Measurements from ENCODE around the gene ABR. TPM values are rescaled to one million over a fixed set of nuclear protein-coding genes. Genes with fewer than 3 reads are reported as not detected.

The ABR gene
- total and polyA plus RNA-seq, 2 of the 13 experiments (the other 11 are each of a cell fraction or from before 2014, with no cell fraction given), result 12.4 to 40.4 TPM

GRCh38 chr17:996554-997344, 183.0 kb downstream of the ABR start, which contains the start of gene TIMM22 (continued):
- TF ChIP-seq TOPORS (CRISPR knock-in tag; IDR thresholded peaks at IDR 0.05) (0 out of 2 replicates have a peak, but pooled peaks have one; percentile 18), RNF2 (conservative IDR thresholded peaks at IDR 0.05; ENCODE audit: low read depth) (peak; percentile 82), NONO (IDR thresholded peaks at IDR 0.05) (no peak), NONO (CRISPR knock-in tag; conservative IDR thresholded peaks at IDR 0.05) (peak; percentile 93), SRY (CRISPR knock-in tag; IDR thresholded peaks at IDR 0.05) (peak; percentile 92; the same call in 1 of the 2 replicates), PREB (CRISPR knock-in tag; IDR thresholded peaks at IDR 0.05) (no peak), TARDBP (CRISPR knock-in tag; IDR thresholded peaks at IDR 0.05) (peak; percentile 93), HNRNPUL1 (IDR thresholded peaks at IDR 0.05; ENCODE audit: low read depth, low read length) (no peak), SMARCE1 (IDR thresholded peaks at IDR 0.05; ENCODE audit: borderline replicate concordance) (no peak), TBX3 (IDR thresholded peaks at IDR 0.05; ENCODE audit: borderline replicate concordance) (peak; percentile 40; the same call in 1 of the 2 replicates), TRAFD1 (CRISPR knock-in tag; IDR thresholded peaks at IDR 0.05; ENCODE audit: borderline replicate concordance) (0 out of 2 replicates have a peak, but pooled peaks have one; percentile 10), ZNF33A (CRISPR knock-in tag; IDR thresholded peaks at IDR 0.05; ENCODE audit: borderline replicate concordance) (peak; percentile 66; the same call in 1 of the 2 replicates), ZNF350 (CRISPR knock-in tag; IDR thresholded peaks at IDR 0.05; ENCODE audit: borderline replicate concordance, low read depth) (peak; percentile 92; the same call in 1 of the 2 replicates), IRF9 (CRISPR knock-in tag; IDR thresholded peaks at IDR 0.05; ENCODE audit: borderline replicate concordance) (peak; percentile 89; the same call in 1 of the 2 replicates), ZBTB37 (CRISPR knock-in tag; IDR thresholded peaks at IDR 0.05) (0 out of 2 replicates have a peak, but pooled peaks have one; percentile 28), ZNF780A (CRISPR knock-in tag; IDR thresholded peaks at IDR 0.05) (0 out of 2 replicates have a peak, but pooled peaks have one; percentile 43), ZNF547 (CRISPR knock-in tag; IDR thresholded peaks at IDR 0.05) (peak; percentile 94; the same call in 1 of the 2 replicates), ZNF746 (CRISPR knock-in tag; IDR thresholded peaks at IDR 0.05) (peak; percentile 67; the same call in 1 of the 2 replicates), ZBTB46 (CRISPR knock-in tag; IDR thresholded peaks at IDR 0.05; ENCODE audit: borderline replicate concordance) (no peak), SP4 (CRISPR knock-in tag; IDR thresholded peaks at IDR 0.05) (peak; percentile 59; the same call in 1 of the 2 replicates), PHF20 (CRISPR knock-in tag; IDR thresholded peaks at IDR 0.05) (peak; percentile 95), HCFC1 (IDR thresholded peaks at IDR 0.05; ENCODE audit: low read depth, low read length) (peak; percentile 84)
